Endothelial cell (in vitro differentiated cells): ENCODE results near the gene ENO1. TPM values are rescaled to one million over a fixed set of nuclear protein-coding genes. Genes with fewer than 3 reads are reported as not detected.
"Not testable (repeated sequence)": the region's sequence is repeated elsewhere in the genome, so short reads cannot be mapped to it uniquely, and the experiment has no call there.

Source experiments
- DNase-seq: peaks from one replicate; pipeline ENCODE4 v3.0.0; 2021; ENCODE audit warnings: low spot score
- H3K27ac Mint-ChIP-seq: one replicate; pipeline ENCODE4 v1.8.0; 2021; ENCODE audit warnings: mixed read lengths, inconsistent platforms; ENCODE audit not compliant: unreplicated experiment
- H3K27me3 Mint-ChIP-seq: one replicate; pipeline ENCODE4 v1.8.0; 2021; ENCODE audit warnings: mild to moderate bottlenecking, moderate library complexity, mixed read lengths, inconsistent platforms; ENCODE audit not compliant: unreplicated experiment
- H3K36me3 Mint-ChIP-seq: one replicate; pipeline ENCODE4 v1.8.0; 2021; ENCODE audit warnings: mild to moderate bottlenecking, low read depth, mixed read lengths, inconsistent platforms; ENCODE audit not compliant: unreplicated experiment
- H3K4me1 Mint-ChIP-seq: one replicate; pipeline ENCODE4 v1.8.0; 2021; ENCODE audit warnings: mild to moderate bottlenecking, mixed read lengths, inconsistent platforms; ENCODE audit not compliant: unreplicated experiment
- H3K4me3 Mint-ChIP-seq: one replicate; pipeline ENCODE4 v1.8.0; 2021; ENCODE audit warnings: mild to moderate bottlenecking, mixed read lengths, inconsistent platforms; ENCODE audit not compliant: unreplicated experiment
- H3K9me3 Mint-ChIP-seq: one replicate; pipeline ENCODE4 v1.8.0; 2021; ENCODE audit warnings: mixed read lengths, inconsistent platforms; ENCODE audit not compliant: unreplicated experiment
- long read RNA-seq: library from polyadenylated mRNA; unstranded; transcript quantifications from one replicate; pipeline ENCODE4 v2.0.0, GENCODE V29; 2020; ENCODE audit not compliant: unreplicated experiment
- total RNA-seq: library from RNA; stranded (reverse); fragmentation: NEBNext Ultra II Directional; extraction: Animal tissue kit (Norgen Biotek cat#: 25700); gene quantifications from one replicate; pipeline ENCODE4 v1.2.1, GENCODE V29; 2021; ENCODE audit not compliant: unreplicated experiment
- TF ChIP-seq, protein P1 (sequence below): fragments of 200-600 bp; sonication (generic); IDR thresholded peaks from one replicate; pipeline ENCODE4 v1.5.0; 2021; ENCODE audit warnings: antibody characterized with exemption; ENCODE audit not compliant: unreplicated experiment

Gene ENO1
- 626 TPM for total RNA-seq
- long read RNA-seq, transcript ENO1-201 (12 exons, 1,781 nt), result major isoform, 2,330 of 2,408 reads
- long read RNA-seq, partial matches to known transcripts, result 26 of 2,408 reads
- long read RNA-seq, other reads (novel, unspliced or antisense), result 51 of 2,408 reads

DNA sequence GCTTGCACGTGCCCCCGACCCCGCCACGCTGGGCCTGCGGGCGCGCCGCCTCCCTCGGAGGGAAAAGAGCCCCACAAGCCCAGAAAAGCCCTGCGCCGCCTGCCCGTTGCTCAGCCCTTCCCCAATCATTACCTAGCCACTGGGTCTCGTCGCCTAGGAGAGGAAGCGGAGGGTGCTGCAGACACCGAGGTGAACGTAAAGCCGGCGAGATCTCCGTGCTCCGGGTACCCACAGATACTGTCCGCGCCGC is at the start of gene ENO1:
Gene ENO1, minus strand, starts transcription at position 239 of the 250 bp plus-strand sequence. CDS start 3,778 bp downstream, outside the sequence.
- Mint-ChIP-seq H3K36me3 (peaks cover 8% of the 10 kb centered on the region), H3K27me3 (peaks cover 12% of the 10 kb centered on the region), H3K9me3 (no peaks in the 10 kb centered on the region), H3K4me3 (peak within 1 kb of the TSS; percentile 97), H3K27ac (peak within 1 kb of the TSS; percentile 96), H3K4me1 (peaks cover 28% of the 10 kb centered on the region)
- TF ChIP-seq, protein P1, sequence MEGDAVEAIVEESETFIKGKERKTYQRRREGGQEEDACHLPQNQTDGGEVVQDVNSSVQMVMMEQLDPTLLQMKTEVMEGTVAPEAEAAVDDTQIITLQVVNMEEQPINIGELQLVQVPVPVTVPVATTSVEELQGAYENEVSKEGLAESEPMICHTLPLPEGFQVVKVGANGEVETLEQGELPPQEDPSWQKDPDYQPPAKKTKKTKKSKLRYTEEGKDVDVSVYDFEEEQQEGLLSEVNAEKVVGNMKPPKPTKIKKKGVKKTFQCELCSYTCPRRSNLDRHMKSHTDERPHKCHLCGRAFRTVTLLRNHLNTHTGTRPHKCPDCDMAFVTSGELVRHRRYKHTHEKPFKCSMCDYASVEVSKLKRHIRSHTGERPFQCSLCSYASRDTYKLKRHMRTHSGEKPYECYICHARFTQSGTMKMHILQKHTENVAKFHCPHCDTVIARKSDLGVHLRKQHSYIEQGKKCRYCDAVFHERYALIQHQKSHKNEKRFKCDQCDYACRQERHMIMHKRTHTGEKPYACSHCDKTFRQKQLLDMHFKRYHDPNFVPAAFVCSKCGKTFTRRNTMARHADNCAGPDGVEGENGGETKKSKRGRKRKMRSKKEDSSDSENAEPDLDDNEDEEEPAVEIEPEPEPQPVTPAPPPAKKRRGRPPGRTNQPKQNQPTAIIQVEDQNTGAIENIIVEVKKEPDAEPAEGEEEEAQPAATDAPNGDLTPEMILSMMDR, result no peak
- no peak for DNase-seq

DNA sequence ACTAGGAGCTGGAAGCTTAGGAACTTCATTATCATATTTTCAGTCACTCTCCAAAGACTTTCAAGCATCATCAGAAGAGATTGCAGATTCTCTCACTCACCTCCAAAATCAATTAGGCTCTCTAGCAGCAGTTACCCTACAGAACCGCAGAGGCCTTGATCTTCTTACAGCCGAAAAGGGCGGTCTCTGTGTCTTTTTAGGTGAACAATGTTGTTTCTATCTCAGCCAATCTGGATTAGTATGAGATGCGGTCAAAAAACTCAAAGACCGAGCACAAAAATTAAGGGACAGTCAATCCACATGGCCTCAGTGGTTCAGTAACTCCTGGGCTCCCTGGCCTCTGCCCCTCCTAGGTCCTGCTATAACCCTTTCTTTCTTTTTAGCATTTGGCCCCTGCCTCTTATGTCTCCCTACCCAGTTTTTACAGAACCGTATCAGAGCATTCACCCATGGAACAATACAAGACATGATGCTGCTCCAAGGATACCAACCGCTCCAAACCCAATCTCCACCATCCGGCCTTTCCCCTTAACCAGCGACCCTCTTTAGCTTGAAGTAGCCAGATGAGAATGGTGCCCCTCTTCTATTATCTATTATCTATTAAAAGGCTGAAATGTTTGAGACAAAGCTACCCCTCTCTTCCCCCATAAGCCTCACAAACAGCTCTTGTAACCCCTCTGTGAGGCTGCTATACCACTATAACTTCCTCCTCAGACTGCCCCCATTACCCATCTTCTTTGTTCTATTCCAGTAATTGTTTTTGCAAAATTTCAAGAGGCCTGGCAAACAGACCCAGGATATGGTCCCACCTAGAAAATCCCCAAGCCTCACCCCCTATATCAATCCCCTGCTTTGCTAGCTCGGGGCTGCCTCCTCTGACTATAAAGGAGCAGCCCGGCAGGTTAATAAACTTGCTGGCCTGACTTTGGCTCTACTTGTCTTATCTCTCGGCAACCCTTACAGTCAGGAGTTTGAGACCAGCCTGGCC is 48.5 kb upstream of the ENO1 start:
- DNase-seq, result no peak
- Mint-ChIP-seq H3K9me3 (no peaks in the 10 kb centered on the region), H3K4me3 (no peak overlapping the region), H3K27me3 (peaks cover 6% of the 10 kb centered on the region), H3K36me3 (no peaks in the 10 kb centered on the region), H3K4me1 (no peaks in the 10 kb centered on the region), H3K27ac (no peak overlapping the region)
- TF ChIP-seq, protein P1, result no peak

DNA sequence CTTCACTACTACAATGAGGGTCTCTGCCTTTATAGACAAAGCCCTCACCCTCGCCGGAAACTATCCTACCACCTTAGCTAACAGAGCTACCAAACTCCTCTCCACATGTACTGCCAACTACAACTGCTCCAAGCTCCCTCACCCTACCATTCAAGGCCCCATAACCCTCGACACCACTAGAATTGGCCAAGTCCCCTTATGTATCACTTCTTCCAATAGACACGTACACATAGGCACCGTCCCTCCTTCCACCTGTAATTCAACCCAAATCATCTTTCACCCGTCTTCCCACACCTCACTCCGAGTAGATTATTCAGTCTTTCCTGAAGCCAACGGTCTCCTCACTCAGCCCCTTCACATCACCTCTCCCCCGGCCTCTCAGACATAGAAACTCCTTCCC is 47.5 kb upstream of the ENO1 start:
- Mint-ChIP-seq H3K36me3 (no peaks in the 10 kb centered on the region), H3K9me3 (no peaks in the 10 kb centered on the region), H3K4me1 (peaks cover under 1% of the 10 kb centered on the region)

DNA sequence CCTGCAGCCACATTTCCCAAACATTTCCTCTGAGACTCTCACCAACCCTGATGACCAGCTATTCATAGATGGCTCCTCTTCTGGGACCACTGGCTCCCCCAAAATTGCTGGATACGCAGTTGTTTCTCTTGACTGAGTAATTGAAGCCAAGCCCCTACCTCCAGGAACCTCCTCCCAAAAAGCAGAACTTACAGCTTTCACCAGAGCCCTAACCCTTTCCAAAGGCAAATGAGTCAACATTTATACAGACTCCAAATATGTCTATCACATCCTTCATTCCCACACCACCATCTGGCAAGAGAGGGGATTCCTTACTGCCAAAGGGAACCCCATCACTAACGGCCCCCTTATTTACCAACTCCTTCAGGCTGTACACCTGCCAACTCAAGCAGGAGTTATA is 46.9 kb upstream of the ENO1 start:
- TF ChIP-seq, protein P1, result no peak
- Mint-ChIP-seq H3K27me3 (no peaks in the 10 kb centered on the region), H3K4me1 (peaks cover 3% of the 10 kb centered on the region), H3K9me3 (no peaks in the 10 kb centered on the region), H3K4me3 (no peak overlapping the region), H3K27ac (no peak overlapping the region), H3K36me3 (no peaks in the 10 kb centered on the region)
- DNase-seq, result no peak

More for the DNA sequence above, 47.5 kb upstream of the ENO1 start:
- H3K27me3 Mint-ChIP-seq, result peaks cover under 1% of the 10 kb centered on the region
- H3K4me3 Mint-ChIP-seq, result no peak overlapping the region
- TF ChIP-seq, protein P1, result no peak
- no peak overlapping the region for H3K27ac Mint-ChIP-seq
- DNase-seq, result no peak

DNA sequence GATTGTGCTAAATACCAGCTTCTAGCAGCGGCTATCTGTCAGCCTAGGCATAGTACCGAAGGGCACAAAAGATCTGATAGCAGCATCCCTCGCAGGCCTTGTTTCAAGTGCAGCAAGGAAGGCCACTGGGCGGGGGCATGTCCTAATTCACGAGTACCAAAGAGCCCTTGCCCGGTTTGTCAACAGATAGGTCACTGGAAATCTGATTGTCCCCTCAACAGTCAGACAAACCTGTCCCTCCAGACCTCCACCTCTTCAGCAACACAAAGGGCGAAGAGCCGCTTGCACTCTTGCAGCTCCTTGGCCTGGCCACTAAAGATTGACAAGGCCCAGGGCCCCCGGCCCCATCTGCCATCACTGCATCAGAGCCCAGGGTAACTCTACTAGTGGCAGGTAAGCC is 44.5 kb upstream of the ENO1 start:
- Mint-ChIP-seq H3K27me3 (no peaks in the 10 kb centered on the region), H3K36me3 (no peaks in the 10 kb centered on the region), H3K4me1 (peaks cover 3% of the 10 kb centered on the region), H3K27ac (no peak overlapping the region), H3K9me3 (no peaks in the 10 kb centered on the region), H3K4me3 (no peak overlapping the region)
- no peak for DNase-seq
- TF ChIP-seq, protein P1, result no peak

DNA sequence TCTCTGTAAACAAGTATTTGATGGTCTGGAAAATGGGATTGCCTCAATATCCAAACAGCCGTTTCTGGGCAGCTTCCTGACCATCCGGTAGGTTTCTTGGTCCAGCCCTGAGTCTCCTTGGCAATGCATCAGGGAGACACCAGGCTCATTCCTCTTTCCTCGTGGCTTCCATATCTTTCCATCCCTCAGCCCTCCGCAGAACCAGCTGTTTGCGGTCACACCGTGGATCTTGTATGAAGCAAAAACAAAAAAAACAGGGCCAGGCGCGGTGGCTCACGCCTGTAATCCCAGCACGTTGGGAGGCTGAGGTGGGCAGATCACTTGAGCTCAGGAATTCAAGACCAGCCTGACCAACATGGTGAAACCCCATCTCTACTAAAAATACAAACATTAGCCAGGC is 39.0 kb upstream of the ENO1 start:
- not testable (repeated sequence) for H3K27ac Mint-ChIP-seq

More for the DNA sequence above, 39.0 kb upstream of the ENO1 start:
- not testable (repeated sequence) for H3K4me1 Mint-ChIP-seq, DNase-seq, H3K27me3 Mint-ChIP-seq, H3K36me3 Mint-ChIP-seq, H3K9me3 Mint-ChIP-seq, H3K4me3 Mint-ChIP-seq
